ENCODE results near the gene ZNF490. TPM values are rescaled to one million over a fixed set of nuclear protein-coding genes. Genes with fewer than 3 reads are reported as not detected.

The ZNF490 gene
- total and polyA plus RNA-seq, 10 of the 15 experiments (the other 5 are each of a cell fraction or from before 2014, with no cell fraction given), result 0.57 to 8.4 (median 3.2) TPM

DNA sequence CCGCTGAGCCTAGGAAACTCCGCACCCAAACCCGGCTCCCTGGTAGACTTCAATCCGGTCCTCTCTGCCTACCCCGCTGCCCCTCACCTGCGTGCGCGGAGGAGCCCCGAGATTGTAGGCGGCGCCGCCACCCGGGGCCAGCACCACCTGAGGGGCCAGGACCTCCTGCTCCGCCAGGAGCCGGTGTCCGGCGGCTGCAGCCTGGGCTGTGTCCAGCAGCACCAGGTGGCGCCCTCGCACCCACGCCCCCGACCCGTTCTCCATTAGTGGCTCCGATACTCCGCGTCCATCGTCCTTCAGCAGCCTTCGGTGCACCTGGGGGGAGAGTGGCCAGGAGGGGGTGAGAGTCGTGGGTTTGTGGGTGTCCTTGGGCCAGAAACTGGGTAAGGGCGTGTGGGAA, 37.5 kb upstream of the ZNF490 start:
- Histone ChIP-seq H3K79me2 (ENCODE audit: control insufficient read depth, insufficient read depth, low read length) (no peaks in the 10 kb centered on the region), H3K36me3 (ENCODE audit: control insufficient read depth in 2 of 2, insufficient read depth in 2 of 2, low read length in 1 of 2) (peaks cover 5 to 10% of the 10 kb centered on the region in 2 experiments; a peak in 3 of 4 replicates), H2AFZ (ENCODE audit: control insufficient read depth, low read depth, low read length) (no peak overlapping the region), H4K20me1 (ENCODE audit: control insufficient read depth, insufficient read depth) (no peaks in the 10 kb centered on the region), H3K9ac (ENCODE audit: control insufficient read depth, insufficient read depth, low read length) (no peak overlapping the region), H3K27me3 (replicated peaks in 1 of 2; ENCODE audit: control insufficient read depth in 2 of 2, insufficient read depth in 2 of 2, low read length in 1 of 2) (no peaks in the 10 kb centered on the region), H3K4me1 (ENCODE audit: control insufficient read depth, insufficient read depth, low read length) (no peaks in the 10 kb centered on the region), H3K27ac (ENCODE audit: control insufficient read depth, insufficient read depth) (no peak overlapping the region), H3K4me3 (no peak overlapping the region), H3K4me2 (ENCODE audit: control insufficient read depth, insufficient read depth) (no peak overlapping the region), H3K9me3 (replicated peaks; ENCODE audit: control insufficient read depth, insufficient read depth, low read length) (no peaks in the 10 kb centered on the region; the same call in 2 of the 3 replicates)
- intact Hi-C loops (cut with micrococcal nuclease; ENCODE audit: unreplicated experiment), result no loop called here
- CTCF ChIA-PET, result no interaction called here
- in situ Hi-C loops (cut with MboI), result no loop called here
- TF ChIP-seq ZZZ3 (IDR thresholded peaks at IDR 0.05; ENCODE audit: control insufficient read depth, insufficient read length, low read depth) (no peak), EGR1 (IDR thresholded peaks at IDR 0.05; ENCODE audit: borderline replicate concordance in 1 of 2, low read depth in 2 of 2, low read length in 2 of 2) (no peak), KAT2A (conservative IDR thresholded peaks at IDR 0.05; ENCODE audit: control insufficient read depth, low read depth, low read length) (no peak), POLR2A (IDR thresholded peaks at IDR 0.05; ENCODE audit: low read depth, low read length) (0 out of 2 replicates have a peak, but pooled peaks have one; percentile 7), NR2C2 (IDR thresholded peaks at IDR 0.05; ENCODE audit: borderline replicate concordance, control insufficient read depth, insufficient read length, low read depth) (no peak)
- TF ChIP-seq, protein P1, sequence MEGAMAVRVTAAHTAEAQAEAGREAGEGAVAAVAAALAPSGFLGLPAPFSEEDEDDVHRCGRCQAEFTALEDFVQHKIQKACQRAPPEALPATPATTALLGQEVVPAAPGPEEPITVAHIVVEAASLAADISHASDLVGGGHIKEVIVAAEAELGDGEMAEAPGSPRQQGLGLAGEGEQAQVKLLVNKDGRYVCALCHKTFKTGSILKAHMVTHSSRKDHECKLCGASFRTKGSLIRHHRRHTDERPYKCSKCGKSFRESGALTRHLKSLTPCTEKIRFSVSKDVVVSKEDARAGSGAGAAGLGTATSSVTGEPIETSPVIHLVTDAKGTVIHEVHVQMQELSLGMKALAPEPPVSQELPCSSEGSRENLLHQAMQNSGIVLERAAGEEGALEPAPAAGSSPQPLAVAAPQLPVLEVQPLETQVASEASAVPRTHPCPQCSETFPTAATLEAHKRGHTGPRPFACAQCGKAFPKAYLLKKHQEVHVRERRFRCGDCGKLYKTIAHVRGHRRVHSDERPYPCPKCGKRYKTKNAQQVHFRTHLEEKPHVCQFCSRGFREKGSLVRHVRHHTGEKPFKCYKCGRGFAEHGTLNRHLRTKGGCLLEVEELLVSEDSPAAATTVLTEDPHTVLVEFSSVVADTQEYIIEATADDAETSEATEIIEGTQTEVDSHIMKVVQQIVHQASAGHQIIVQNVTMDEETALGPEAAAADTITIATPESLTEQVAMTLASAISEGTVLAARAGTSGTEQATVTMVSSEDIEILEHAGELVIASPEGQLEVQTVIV (IDR thresholded peaks at IDR 0.05; ENCODE audit: borderline replicate concordance, partially characterized antibody), result no peak
- SMC1A ChIA-PET (ENCODE audit: uncharacterized antibody, unreplicated experiment), result no interaction called here
- no peak for DNase-seq (ENCODE audit: low read depth, low spot score)
- POLR2A ChIA-PET, result no interaction called here
- 94% methylated on average over 25 of the region's 29 CpGs for WGBS (ENCODE audit: insufficient coverage, insufficient replicate concordance, low lambda C conversion rate, missing lambda C conversion rate)
- no TSS peak for BruUV-seq (replicated peaks)
- RAD21 ChIA-PET (ENCODE audit: unreplicated experiment), result no interaction called here
- FAIRE-seq, result no peak
- no peak for ATAC-seq

Measured in GM12878 (cell line).